Measurements from ENCODE around the gene USH1G. TPM values are rescaled to one million over a fixed set of nuclear protein-coding genes. Genes with fewer than 3 reads are reported as not detected.

USH1G gene
- total RNA-seq, 1 experiment from 2014 or later: 2.7 TPM

DNA sequence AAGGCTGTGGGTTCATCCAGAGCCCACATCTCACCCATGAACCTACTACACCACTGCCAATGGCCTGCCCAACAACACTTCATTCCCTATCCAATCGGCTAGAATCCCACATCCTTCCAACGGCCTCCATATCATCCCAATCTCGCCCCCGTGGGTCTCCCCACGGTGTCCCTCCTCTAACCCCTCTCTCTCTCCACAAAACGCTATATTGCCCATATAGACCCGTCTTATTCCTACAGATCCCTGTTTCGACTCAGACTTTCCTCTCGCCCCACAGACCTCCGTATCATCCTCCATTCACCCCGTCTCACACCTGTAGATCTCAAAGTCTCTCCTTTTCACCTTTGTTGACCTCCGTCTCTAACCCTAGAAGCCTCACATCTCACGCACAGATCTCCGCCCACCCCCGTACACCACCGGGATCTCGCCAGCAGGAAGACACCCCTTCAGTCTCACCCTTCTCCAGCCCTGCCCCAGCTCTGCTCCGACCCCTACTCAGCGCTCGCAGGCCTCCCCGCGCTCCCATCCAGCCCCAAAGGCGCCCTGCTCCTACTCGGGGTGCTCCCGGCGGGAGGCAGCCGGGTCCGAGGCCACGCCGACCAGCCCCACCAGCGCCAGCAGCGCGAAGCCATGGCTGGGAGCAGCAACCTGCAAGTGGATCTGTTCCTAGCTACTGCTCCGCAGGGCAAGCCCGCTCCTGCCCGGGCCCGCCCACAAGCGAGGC is 50.6 kb downstream of the USH1G start, which contains the start of gene FDXR:
Gene FDXR (minus strand): TSS at position 682 of the 724 bp plus-strand sequence. CDS start 50 bp downstream, at position 632.
- Histone ChIP-seq H2BK120ac (ENCODE audit: low read depth, low read length, poor library complexity, severe bottlenecking) (no peak within 1 kb of the TSS), H3K27me3 (ENCODE audit: insufficient read depth, low read length) (no peaks in the 10 kb centered on the region), H4K8ac (replicated peaks; ENCODE audit: insufficient read length, low read depth, low read length) (no peak within 1 kb of the TSS), H3K4ac (ENCODE audit: low read depth, low read length) (no peak within 1 kb of the TSS; the same call in 1 of the 2 replicates), H4K5ac (ENCODE audit: insufficient read length, low read depth, low read length) (no peak within 1 kb of the TSS), H3K4me1 (ENCODE audit: insufficient read depth, low read length) (0 out of 2 replicates have a peak, but pooled peaks cover 2% of the 10 kb centered on the region), H3K18ac (ENCODE audit: insufficient read length, low read depth, low read length) (peak within 1 kb of the TSS; percentile 98), H2BK20ac (ENCODE audit: low read depth, low read length, poor library complexity, severe bottlenecking) (no peak within 1 kb of the TSS), H3K4me2 (ENCODE audit: insufficient read depth, insufficient read length, low read length) (peak within 1 kb of the TSS; percentile 91), H3K9me3 (ENCODE audit: control insufficient read depth, low read depth, low read length) (no peaks in the 10 kb centered on the region), H2AFZ (ENCODE audit: low read length) (no peak within 1 kb of the TSS), H3K56ac (ENCODE audit: insufficient read length, low read depth, low read length) (no peak within 1 kb of the TSS), H3K79me2 (ENCODE audit: insufficient read depth, low read length) (no peaks in the 10 kb centered on the region), H3K27ac (ENCODE audit: insufficient read length, low read depth, low read length) (no peak within 1 kb of the TSS), H2BK15ac (ENCODE audit: low read depth, low read length) (no peak within 1 kb of the TSS), H2BK5ac (ENCODE audit: insufficient read length, low read length) (no peak within 1 kb of the TSS), H3T11ph (ENCODE audit: low read length) (no peak within 1 kb of the TSS), H3K9ac (ENCODE audit: extremely low read depth, insufficient read length, low read length) (peak within 1 kb of the TSS; percentile 98), H2BK12ac (ENCODE audit: insufficient read length, low read depth, low read length) (no peak within 1 kb of the TSS), H3K14ac (ENCODE audit: insufficient read depth, low read length) (peak within 1 kb of the TSS; percentile 99), H2AK5ac (ENCODE audit: insufficient read length, low read length) (no peak within 1 kb of the TSS), H4K91ac (ENCODE audit: insufficient read length, low read depth, low read length) (no peak within 1 kb of the TSS), H3K23ac (ENCODE audit: insufficient read length, low read depth, low read length) (no peak within 1 kb of the TSS), H4K20me1 (ENCODE audit: control insufficient read depth, insufficient read depth, insufficient read length) (no peaks in the 10 kb centered on the region), H3K79me1 (ENCODE audit: insufficient read depth, low read depth, low read length, poor library complexity, severe bottlenecking) (no peaks in the 10 kb centered on the region), H3K23me2 (ENCODE audit: insufficient read length, low read depth, low read length, poor library complexity, severe bottlenecking) (peaks cover 12% of the 10 kb centered on the region)
- DNase-seq: no peak
- H3K27ac Mint-ChIP-seq: peak within 1 kb of the TSS; percentile 95 to 99 (median 98)
- peak within 1 kb of the TSS; percentile 85 to 87 for H3K4me3 Mint-ChIP-seq
- TF ChIP-seq, protein P1, sequence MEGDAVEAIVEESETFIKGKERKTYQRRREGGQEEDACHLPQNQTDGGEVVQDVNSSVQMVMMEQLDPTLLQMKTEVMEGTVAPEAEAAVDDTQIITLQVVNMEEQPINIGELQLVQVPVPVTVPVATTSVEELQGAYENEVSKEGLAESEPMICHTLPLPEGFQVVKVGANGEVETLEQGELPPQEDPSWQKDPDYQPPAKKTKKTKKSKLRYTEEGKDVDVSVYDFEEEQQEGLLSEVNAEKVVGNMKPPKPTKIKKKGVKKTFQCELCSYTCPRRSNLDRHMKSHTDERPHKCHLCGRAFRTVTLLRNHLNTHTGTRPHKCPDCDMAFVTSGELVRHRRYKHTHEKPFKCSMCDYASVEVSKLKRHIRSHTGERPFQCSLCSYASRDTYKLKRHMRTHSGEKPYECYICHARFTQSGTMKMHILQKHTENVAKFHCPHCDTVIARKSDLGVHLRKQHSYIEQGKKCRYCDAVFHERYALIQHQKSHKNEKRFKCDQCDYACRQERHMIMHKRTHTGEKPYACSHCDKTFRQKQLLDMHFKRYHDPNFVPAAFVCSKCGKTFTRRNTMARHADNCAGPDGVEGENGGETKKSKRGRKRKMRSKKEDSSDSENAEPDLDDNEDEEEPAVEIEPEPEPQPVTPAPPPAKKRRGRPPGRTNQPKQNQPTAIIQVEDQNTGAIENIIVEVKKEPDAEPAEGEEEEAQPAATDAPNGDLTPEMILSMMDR (conservative IDR thresholded peaks at IDR 0.05): no peak
- H3K36me3 Mint-ChIP-seq (ENCODE audit: insufficient read depth in 1 of 3, low read depth in 3 of 3): peaks cover 0 to 17% (median 13%) of the 10 kb centered on the region in 3 experiments; a peak in 4 of 7 replicates
- peaks cover 26 to 38% of the 10 kb centered on the region in 2 experiments for H3K4me1 Mint-ChIP-seq
- H3K9me3 Mint-ChIP-seq: no peaks in the 10 kb centered on the region
- H3K27me3 Mint-ChIP-seq (ENCODE audit: low read depth): no peaks in the 10 kb centered on the region; the same call in 1 of the 2 replicates
- WGBS (ENCODE audit: extremely low coverage, insufficient read length, low lambda C conversion rate): no CpG with 5 or more reads among the region's 38 CpGs

Data from H9 (cell line).